ENCODE results near the gene PGA3.

GRCh38 chr11:61160487-61161189, 42.7 kb upstream of the PGA3 start:
- TF ChIP-seq CTCF (IDR thresholded peaks at IDR 0.05) (no peak), EZH2 (IDR thresholded peaks at IDR 0.05) (no peak), EZH2phosphoT487 (IDR thresholded peaks at IDR 0.05) (no peak)

All from neural progenitor cell (in vitro differentiated cells).